NT2/D1 (cell line): ENCODE data around the gene RHOA.
"Not testable (repeated sequence)": the region's sequence is repeated elsewhere in the genome, so short reads cannot be mapped to it uniquely, and the experiment has no call there.

Source experiments
- DNase-seq: peaks from one replicate; pipeline ENCODE4 v3.0.0-alpha.2; 2011; ENCODE audit warnings: low read depth, low spot score
- H3K27me3 ChIP-seq: 2 replicates; pipeline ENCODE4 v1.6.0; 2011; ENCODE audit warnings: mild to moderate bottlenecking; ENCODE audit not compliant: insufficient read length, insufficient read depth
- H3K36me3 ChIP-seq: 2 replicates; pipeline ENCODE4 v1.6.1; 2011; ENCODE audit warnings: mild to moderate bottlenecking, low read length, mixed read lengths; ENCODE audit not compliant: insufficient read depth, insufficient read length
- H3K4me1 ChIP-seq: 2 replicates; pipeline ENCODE4 v1.5.1; 2011; ENCODE audit not compliant: insufficient read depth, insufficient read length
- H3K4me3 ChIP-seq: 2 replicates; pipeline ENCODE4 v1.5.1; 2011; ENCODE audit warnings: low read depth; ENCODE audit not compliant: insufficient read length
- H3K9ac ChIP-seq: 2 replicates; pipeline ENCODE4 v1.6.0; 2011; ENCODE audit warnings: low read depth; ENCODE audit not compliant: insufficient read length
- H3K9me3 ChIP-seq: 2 replicates; pipeline ENCODE4 v1.5.1; 2011; ENCODE audit warnings: mild to moderate bottlenecking, low read length; ENCODE audit not compliant: insufficient read depth
- SUZ12 ChIP-seq: IDR thresholded peaks from 2 replicates; pipeline ENCODE4 v1.6.1; 2011; ENCODE audit not compliant: insufficient read length, insufficient read depth; ENCODE audit errors: extremely low read depth
- YY1 ChIP-seq: IDR thresholded peaks from 2 replicates; pipeline ENCODE4 v1.6.1; 2011; ENCODE audit not compliant: insufficient read length, insufficient read depth
- ZNF274 ChIP-seq: IDR thresholded peaks from 2 replicates; pipeline ENCODE4 v1.6.1; 2011; ENCODE audit warnings: mild to moderate bottlenecking, low read depth, low read length

RHOA gene

DNA sequence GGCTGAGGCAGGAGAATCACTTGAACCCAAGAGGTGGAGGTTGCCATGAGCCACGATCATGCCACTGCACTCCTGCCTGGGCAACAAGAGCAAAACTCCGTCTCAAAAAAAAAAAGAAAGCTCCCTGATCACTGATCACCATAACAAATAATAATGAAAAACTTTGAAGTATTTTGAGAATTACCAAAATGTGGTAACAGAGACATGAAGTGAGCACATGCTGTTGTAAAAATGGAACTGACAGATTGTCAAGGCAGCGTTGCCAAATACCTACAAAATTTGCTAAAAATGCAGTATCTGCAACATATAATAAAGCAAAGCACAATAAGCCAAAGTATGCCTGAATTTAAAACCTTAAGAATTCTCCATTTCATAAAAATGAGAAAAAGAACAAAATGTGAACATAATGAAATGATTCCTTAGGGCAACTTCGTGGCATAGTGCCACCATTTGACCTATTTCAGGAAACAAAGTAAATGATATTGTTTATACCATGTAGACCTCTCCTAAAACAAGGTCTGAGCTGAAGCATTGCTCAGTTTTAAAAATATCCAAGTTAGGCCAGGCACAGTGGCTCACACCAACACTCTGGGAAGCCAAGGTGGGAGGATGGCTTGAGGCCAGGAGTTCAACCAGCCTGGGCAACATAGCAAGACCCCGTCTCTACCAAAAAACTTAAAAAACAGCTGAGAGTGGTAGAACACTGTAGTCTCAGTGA, 77.7 kb downstream of the RHOA start:
- no peak overlapping the region for H3K9ac ChIP-seq
- peaks cover 64% of the 10 kb centered on the region for H3K36me3 ChIP-seq
- no peaks in the 10 kb centered on the region for H3K4me1 ChIP-seq
- no peaks in the 10 kb centered on the region for H3K27me3 ChIP-seq
- no peak for TF ChIP-seq ZNF274
- TF ChIP-seq YY1: no peak
- TF ChIP-seq SUZ12: no peak
- H3K4me3 ChIP-seq: no peak overlapping the region
- no peaks in the 10 kb centered on the region for H3K9me3 ChIP-seq
- DNase-seq: no peak

- Histone ChIP-seq H3K4me3 (no peak overlapping the region), H3K4me1 (no peaks in the 10 kb centered on the region), H3K9ac (no peak overlapping the region), H3K9me3 (no peaks in the 10 kb centered on the region), H3K27me3 (no peaks in the 10 kb centered on the region), H3K36me3 (peaks cover 64% of the 10 kb centered on the region)
- DNase-seq: no peak
- TF ChIP-seq SUZ12 (no peak), ZNF274 (no peak), YY1 (no peak)
Measured at GRCh38 chr3:49333091-49333490, 78.7 kb downstream of the RHOA start.

DNA sequence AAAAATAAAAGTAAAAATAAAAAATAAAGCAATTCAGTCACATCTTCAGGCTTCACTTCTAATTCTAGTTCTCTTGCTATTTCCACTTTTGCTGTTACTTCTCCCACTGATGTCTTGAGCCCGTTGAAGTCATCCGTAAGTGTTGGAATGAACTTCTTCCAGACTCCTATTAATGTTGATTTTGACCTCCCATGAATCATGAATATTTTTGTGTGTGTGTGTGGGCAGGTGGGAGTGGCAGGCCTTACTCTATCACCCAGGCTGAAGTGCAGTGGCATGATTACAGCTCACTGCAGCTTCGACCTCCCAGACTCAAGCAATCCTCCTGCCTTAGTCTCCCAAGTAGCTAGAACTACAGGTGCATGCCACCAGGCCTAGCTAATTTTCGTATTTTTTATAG, 82.6 kb downstream of the RHOA start:
- no peak for TF ChIP-seq SUZ12
- H3K9ac ChIP-seq: no peak overlapping the region
- no peak overlapping the region for H3K4me3 ChIP-seq
- H3K4me1 ChIP-seq: no peaks in the 10 kb centered on the region
- peaks cover 74% of the 10 kb centered on the region for H3K36me3 ChIP-seq
- no peak for DNase-seq
- no peaks in the 10 kb centered on the region for H3K9me3 ChIP-seq
- no peaks in the 10 kb centered on the region for H3K27me3 ChIP-seq

DNA sequence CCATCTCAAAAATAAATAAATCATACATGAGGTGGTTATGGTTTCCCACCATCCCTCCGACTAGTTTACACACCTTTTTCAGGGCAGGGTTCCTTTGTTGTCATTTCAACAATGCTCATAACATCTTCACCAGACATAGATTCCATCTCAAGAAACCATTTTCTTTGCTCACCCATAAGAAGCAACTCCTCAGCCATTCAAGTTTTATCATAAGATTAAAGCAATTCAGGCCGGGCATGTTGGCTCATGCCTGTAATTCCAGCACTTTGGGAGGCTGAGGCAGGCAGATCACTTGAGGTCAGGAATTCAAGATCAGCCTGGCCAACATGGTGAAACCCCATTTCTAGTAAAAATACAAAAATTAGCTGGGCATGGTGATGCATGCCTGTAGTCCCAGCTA, 83.4 kb downstream of the RHOA start:
- H3K36me3 ChIP-seq: peaks cover 75% of the 10 kb centered on the region
- not testable (repeated sequence) for H3K4me1 ChIP-seq, DNase-seq, H3K27me3 ChIP-seq, H3K9me3 ChIP-seq, H3K9ac ChIP-seq, H3K4me3 ChIP-seq

- Histone ChIP-seq H3K27me3 (no peaks in the 10 kb centered on the region), H3K4me1 (no peaks in the 10 kb centered on the region), H3K9me3 (no peaks in the 10 kb centered on the region), H3K36me3 (peaks cover 69% of the 10 kb centered on the region), H3K9ac (no peak overlapping the region), H3K4me3 (no peak overlapping the region)
- DNase-seq: no peak
- TF ChIP-seq ZNF274 (no peak), YY1 (no peak), SUZ12 (no peak)
Measured at GRCh38 chr3:49327485-49327884, 84.3 kb downstream of the RHOA start.

GRCh38 chr3:49324768-49325167, 87.0 kb downstream of the RHOA start:
- Histone ChIP-seq H3K4me1 (no peaks in the 10 kb centered on the region), H3K27me3 (no peaks in the 10 kb centered on the region), H3K4me3 (no peak overlapping the region), H3K9ac (no peak overlapping the region), H3K36me3 (peaks cover 71% of the 10 kb centered on the region), H3K9me3 (no peaks in the 10 kb centered on the region)
- no peak for DNase-seq
- TF ChIP-seq YY1 (no peak), ZNF274 (no peak), SUZ12 (no peak)

DNA sequence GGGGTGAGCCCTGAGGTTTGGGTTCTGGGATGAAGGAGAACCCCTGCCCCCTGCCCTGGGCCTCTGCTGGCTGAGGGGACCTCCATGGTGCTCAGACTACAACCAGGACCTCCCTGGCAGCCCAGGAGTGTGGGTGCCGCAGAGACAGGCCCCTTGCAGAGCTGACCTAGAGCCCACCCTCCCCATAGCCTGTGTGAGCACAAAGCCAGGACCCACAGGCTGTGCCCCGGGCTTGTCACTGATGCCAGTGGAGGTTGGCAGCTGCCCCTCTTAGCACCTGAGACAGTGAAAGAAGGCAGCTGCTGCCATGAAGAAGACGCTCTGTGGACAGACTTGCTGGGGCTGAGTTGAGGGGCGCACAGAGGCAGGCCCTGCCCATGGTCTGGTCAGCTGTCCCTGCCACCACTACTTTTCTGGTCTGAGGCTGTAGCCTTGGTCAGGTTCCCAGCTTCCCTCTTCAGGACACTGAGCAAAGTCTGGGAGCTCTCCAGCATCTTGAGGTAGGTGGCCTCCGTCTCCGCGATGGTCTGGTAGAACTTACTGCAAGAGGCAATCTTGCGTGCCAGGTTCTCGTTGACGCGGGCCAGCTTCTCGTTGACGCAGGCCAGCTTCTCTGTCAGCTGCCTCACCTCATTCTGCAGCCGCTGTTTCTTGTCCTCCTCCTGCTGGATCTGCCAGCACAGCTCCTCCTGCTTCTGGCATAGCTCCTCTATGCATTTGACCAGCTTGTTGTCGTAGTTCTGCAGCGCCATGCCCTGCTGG, 94.9 kb downstream of the RHOA start:
- Histone ChIP-seq H3K27me3 (no peaks in the 10 kb centered on the region), H3K36me3 (peaks cover 60% of the 10 kb centered on the region), H3K9me3 (no peaks in the 10 kb centered on the region), H3K4me3 (no peak overlapping the region), H3K9ac (no peak overlapping the region), H3K4me1 (no peaks in the 10 kb centered on the region)
- no peak for DNase-seq
- TF ChIP-seq ZNF274: no peak
- TF ChIP-seq SUZ12: no peak
- TF ChIP-seq YY1: no peak
